Sigmoid colon (tissue), 4 donors: ENCODE measurements around the gene CDK14.
"Not testable (repeated sequence)": the region's sequence is repeated elsewhere in the genome, so short reads cannot be mapped to it uniquely, and the experiment has no call there.

ENCODE experiments used
- EP300 ChIP-seq, 4 donors: sonication (generic); formaldehyde crosslinking; IDR thresholded peaks; one replicate each; pipeline ENCODE4 v1.6.1; 2017; ENCODE audit warnings: antibody characterized with exemption in 4 of 4
- POLR2A ChIP-seq, 2 donors: fragments of 450-650 bp; IDR thresholded peaks; one replicate each; pipeline ENCODE4 v1.6.1; 2016; ENCODE audit warnings: antibody characterized with exemption in 2 of 2, mild to moderate bottlenecking in 2 of 2, moderate library complexity in 2 of 2
- POLR2AphosphoS5 ChIP-seq, 4 donors: sonication (generic); formaldehyde crosslinking; IDR thresholded peaks; one replicate each; pipeline ENCODE4 v1.6.1; 2017; ENCODE audit warnings: antibody characterized with exemption in 4 of 4
- TF ChIP-seq, protein P1 (sequence below), 4 experiments: fragments of 450-650 bp in 3 of 4; fragments of 200-600 bp in 1 of 4; IDR thresholded peaks; one replicate each; pipeline ENCODE4 v1.5.1; 2016 to 2019; ENCODE audit warnings: antibody characterized with exemption in 4 of 4, mild to moderate bottlenecking in 3 of 4, moderate library complexity in 2 of 4

DNA sequence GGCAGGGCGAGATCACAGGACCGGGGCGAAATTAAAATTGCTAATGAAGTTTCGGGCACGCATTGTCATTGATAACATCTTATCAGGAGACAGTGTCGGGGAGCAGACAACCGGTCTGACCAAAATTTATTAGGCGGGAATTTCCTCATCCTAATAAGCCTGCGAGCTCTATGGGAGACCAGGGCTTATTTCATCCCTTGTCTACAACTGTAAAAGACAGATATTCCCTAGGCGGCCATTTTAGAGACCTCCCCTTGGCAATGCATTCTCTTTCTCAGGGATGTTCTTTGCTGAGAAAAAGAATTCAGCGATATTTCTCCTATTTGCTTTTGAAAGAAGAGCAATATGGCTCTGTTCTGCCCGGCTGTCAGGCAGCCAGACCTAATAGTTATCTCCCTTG lies 198.1 kb downstream of the CDK14 start:
- not testable (repeated sequence) for TF ChIP-seq POLR2A, EP300, POLR2AphosphoS5 (IDR thresholded peaks at IDR 0.05)
- TF ChIP-seq, protein P1, sequence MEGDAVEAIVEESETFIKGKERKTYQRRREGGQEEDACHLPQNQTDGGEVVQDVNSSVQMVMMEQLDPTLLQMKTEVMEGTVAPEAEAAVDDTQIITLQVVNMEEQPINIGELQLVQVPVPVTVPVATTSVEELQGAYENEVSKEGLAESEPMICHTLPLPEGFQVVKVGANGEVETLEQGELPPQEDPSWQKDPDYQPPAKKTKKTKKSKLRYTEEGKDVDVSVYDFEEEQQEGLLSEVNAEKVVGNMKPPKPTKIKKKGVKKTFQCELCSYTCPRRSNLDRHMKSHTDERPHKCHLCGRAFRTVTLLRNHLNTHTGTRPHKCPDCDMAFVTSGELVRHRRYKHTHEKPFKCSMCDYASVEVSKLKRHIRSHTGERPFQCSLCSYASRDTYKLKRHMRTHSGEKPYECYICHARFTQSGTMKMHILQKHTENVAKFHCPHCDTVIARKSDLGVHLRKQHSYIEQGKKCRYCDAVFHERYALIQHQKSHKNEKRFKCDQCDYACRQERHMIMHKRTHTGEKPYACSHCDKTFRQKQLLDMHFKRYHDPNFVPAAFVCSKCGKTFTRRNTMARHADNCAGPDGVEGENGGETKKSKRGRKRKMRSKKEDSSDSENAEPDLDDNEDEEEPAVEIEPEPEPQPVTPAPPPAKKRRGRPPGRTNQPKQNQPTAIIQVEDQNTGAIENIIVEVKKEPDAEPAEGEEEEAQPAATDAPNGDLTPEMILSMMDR (IDR thresholded peaks at IDR 0.05) = not testable (repeated sequence)
